ENCODE data around the gene AIFM3.

DNA sequence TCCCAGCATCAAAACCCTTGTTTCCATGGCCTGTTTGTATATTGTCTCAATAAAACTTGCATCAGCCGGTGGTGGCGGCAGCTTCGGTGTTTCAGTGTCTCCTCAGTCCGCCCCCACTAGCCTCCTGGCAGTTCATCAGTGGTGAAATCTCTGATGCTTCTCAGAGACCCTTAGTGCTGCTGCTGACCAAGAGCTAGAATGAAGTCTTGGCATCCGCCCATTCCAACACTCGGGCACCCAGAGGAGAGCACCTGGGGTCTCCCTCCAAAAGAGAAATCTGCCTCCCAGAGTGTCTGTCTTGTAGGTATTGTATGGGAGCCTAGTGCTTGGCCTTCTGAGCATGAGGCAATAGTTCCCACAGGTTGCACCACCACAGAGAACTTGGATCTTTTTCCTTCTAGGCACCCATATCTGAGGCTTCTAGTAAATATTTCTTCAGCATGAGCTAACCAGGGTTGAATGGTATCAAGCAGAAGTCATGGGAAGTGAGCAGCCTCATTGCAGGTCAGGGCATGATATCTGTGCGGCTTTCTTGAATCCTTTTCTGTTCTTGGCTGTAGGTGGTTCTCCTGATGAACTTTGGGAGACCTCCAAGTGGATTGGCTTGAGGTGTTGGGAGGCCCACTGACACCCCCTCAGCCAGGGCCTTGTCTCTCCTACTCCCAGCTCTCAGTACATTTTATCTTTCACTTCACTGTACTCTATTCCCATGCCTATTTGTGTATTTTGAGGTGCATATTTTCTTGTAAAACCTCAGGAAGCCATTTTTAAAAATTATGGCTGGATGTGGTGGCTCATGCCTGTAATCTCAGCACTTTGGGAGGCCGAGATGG lies 13.2 kb upstream of the AIFM3 start:
- TF ChIP-seq, protein P1, sequence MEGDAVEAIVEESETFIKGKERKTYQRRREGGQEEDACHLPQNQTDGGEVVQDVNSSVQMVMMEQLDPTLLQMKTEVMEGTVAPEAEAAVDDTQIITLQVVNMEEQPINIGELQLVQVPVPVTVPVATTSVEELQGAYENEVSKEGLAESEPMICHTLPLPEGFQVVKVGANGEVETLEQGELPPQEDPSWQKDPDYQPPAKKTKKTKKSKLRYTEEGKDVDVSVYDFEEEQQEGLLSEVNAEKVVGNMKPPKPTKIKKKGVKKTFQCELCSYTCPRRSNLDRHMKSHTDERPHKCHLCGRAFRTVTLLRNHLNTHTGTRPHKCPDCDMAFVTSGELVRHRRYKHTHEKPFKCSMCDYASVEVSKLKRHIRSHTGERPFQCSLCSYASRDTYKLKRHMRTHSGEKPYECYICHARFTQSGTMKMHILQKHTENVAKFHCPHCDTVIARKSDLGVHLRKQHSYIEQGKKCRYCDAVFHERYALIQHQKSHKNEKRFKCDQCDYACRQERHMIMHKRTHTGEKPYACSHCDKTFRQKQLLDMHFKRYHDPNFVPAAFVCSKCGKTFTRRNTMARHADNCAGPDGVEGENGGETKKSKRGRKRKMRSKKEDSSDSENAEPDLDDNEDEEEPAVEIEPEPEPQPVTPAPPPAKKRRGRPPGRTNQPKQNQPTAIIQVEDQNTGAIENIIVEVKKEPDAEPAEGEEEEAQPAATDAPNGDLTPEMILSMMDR (IDR thresholded peaks at IDR 0.05), result no peak
- no peak for TF ChIP-seq ZFX (IDR thresholded peaks at IDR 0.05; ENCODE audit: borderline replicate concordance)
